ENCODE measurements around the gene PHTF2. TPM values are rescaled to one million over a fixed set of nuclear protein-coding genes. Genes with fewer than 3 reads are reported as not detected.

Gene PHTF2
- total RNA-seq, 2 donors from 2014 or later: 39.4 to 45.9 TPM

Other genes with a start within 250 kb of the PHTF2 start
- 10 to 100 TPM; 14.8 to 27.7 TPM for gene RSBN1L, start 102.3 kb upstream of the PHTF2 start, total RNA-seq
- gene TMEM60, start 339 bp upstream of the PHTF2 start, total RNA-seq: 10 to 100 TPM in 1 of 2 donors, 1 to 10 TPM in 1; 8.7 to 12.2 TPM